ENCODE results near the gene TCFL5.

- TF ChIP-seq POLR2A (IDR thresholded peaks at IDR 0.05; ENCODE audit: low read length), result no peak
- TF ChIP-seq GATA1 (IDR thresholded peaks at IDR 0.05; ENCODE audit: low read depth, low read length), result no peak
These were observed 38.5 kb upstream of the TCFL5 start for GRCh38 chr20:62900052-62900691.

Measured in erythroblast (primary cell).